Stimulated activated CD4-positive, alpha-beta T cell treated with anti-CD3 and anti-CD28 coated beads, Interleukin-15, amount 100 ng/mL, for 24 hours (primary cell): ENCODE measurements around the gene SPATA24.
"Not testable (repeated sequence)": the region's sequence is repeated elsewhere in the genome, so short reads cannot be mapped to it uniquely, and the experiment has no call there.

Experiments
- DNase-seq: peaks from one replicate; pipeline ENCODE4 v3.0.0-alpha.2; 2020

The SPATA24 gene

DNA sequence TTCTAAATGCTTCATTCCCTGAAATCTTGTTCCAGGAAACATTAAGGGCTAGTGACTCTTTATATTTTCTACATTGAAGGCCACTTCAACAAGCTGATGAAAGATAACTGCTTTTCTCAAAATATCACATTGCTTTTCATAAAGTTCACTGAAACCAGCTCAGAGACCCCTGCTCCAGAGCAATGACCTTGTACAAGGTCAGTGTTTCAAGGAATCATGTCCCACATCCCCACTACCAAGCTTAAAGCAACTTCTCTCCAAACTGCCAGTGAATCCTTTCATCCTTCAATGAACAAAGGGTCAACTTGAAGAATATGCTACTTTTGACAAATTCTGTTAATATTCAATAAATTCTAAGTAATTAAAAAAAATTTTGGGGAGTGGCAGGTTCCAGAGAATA, 12.0 kb upstream of the SPATA24 start:
- no peak for DNase-seq

DNA sequence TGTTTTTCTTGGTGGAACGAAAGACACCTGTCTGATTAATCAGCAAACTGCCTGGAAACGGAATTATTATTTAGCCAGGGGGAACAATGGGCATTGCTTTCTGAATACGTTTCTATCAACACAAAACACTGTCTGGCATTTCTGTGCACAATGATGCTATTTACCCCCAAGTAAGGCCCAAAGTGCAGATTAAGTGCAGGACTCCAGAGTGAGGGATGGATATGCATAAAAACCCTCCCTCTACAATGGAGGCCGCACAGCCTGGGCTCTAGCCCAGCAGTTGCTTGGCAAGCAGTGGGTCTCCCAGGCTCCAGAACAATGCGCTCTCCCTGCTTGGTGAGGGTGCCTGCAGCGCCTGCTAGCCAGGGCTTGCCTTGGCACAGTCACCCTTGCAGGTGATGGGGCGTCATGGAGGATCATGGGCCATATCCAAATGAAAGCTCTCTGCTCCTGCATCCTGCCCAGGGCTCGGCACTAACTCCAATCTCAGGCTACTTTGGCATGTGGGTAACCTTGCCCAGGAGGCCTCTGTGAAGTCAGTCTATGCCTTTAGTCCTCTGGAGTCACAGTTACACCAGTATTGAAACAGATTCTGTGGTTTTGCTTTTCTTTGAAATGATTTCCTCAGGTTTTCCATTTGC, 11.5 kb upstream of the SPATA24 start:
- DNase-seq: peak; percentile 63

GRCh38 chr5:139414581-139415130, 10.8 kb upstream of the SPATA24 start:
- peak; percentile 22 for DNase-seq

GRCh38 chr5:139413963-139414362, 10.1 kb upstream of the SPATA24 start:
- peak; percentile 52 for DNase-seq

DNA sequence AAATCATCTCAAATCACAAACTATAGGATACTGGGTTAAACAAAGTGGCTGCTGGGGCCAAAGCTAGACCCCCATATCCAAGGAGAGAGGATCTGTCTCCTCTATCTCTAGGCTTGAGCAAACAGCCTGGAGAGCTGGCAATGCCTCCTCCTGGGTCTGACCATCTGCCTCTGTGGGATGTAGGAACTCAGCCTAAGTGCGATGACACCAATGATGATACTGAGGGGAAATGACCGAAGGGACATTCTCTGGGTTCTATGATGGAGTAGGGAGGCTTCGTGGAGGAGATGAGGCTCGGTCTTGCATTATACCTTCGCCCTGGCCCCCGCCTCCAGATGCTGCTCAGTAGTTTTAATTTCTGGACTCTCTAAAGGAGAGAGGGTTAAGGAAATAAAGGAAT, 9.3 kb upstream of the SPATA24 start:
- DNase-seq: no peak

- no peak for DNase-seq
These were observed 7.3 kb upstream of the SPATA24 start for GRCh38 chr5:139410993-139411828.

GRCh38 chr5:139410121-139410992, 6.5 kb upstream of the SPATA24 start:
- DNase-seq: no peak

DNA sequence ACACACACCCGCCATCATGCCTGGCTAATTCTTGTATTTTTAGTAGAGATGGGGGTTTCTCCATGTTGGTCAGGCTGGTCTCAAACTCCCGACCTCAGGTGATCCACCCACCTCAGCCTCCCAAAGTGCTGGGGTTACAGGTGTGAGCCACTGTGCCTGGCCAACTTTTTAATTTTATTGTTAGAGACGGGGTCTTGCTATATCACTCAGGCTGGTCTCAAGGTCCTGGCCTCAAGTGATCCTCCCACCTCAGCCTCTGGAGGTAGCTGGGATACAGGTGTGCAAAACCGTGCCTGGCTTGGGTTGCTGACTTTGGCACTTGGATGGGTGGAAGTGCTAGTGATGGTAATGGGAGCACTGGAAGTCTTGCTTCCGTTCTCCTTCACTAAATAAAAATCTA, 5.2 kb upstream of the SPATA24 start:
- not testable (repeated sequence) for DNase-seq

GRCh38 chr5:139408191-139408590, 4.3 kb upstream of the SPATA24 start:
- no peak for DNase-seq

GRCh38 chr5:139407517-139407916, 3.6 kb upstream of the SPATA24 start:
- no peak for DNase-seq

DNA sequence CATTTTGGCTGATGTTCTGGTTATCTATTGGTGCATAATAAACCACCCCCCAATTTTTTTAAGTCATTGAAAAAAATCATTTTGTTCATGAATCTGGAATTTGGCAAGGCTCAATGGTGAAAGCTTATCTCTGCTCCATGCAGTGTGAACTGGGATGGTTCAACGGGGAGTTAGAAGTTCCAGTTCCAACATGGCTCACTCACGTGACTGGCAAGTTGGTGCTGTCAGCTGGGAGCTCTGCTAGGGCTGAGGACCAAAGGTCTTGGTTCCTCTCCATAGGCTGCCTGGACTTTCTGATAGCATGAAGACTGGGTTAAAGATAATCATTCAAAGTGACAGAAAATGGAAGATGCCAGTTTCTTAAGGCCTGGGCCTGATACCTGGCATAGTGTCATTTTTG, 3.1 kb upstream of the SPATA24 start:
- DNase-seq: no peak

- no peak for DNase-seq
These were observed 573 bp upstream of the SPATA24 start for GRCh38 chr5:139404484-139404840.

DNA sequence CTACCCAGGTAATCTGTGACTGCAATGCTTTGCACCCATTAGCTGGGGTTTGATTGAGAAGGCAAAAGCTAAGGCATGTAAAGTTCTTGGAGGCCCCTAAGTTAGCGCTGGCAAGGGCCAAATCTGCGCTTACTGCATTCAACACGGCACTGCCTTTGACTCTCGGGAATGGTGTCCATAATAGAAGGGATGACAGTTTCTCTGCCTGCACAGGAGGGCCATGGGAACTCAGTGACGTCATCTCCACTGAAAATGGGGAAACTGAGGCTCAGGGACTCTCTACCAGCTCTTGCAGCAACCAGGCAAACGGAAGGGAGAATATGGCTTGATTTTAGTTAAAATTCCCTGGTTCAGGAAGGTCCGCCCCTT, 487 bp downstream of the SPATA24 start:
- DNase-seq: no peak

DNA sequence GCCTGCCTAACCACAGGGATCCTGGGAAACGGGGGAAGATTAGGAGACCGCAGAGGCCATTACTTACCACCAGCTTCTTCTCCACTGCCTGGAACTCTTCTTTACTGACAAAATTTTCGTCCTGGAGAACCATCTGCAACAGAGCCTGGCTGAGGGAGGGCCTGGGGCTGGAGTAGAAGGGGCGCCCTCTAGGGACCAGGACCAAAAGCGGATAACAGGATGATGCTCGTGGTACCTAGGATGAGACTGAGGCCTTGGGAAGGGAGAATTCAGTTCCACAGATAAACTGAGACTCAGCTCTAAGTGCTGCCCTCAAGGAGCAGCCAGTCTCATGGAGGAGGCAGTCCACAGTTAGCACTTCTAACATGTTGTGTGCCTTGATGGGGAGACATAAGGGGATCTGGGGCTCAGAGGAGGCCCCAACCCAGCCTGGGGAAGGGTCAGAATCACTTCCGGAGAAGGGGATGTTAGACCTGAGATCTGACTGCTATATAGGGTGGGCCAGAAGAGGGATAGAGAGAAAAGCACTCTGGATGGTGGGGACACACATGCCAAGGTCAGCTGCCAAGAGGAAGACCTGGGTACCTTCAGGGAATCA, 1.2 kb downstream of the SPATA24 start:
- DNase-seq: no peak

- no peak for DNase-seq
These were observed 2.3 kb downstream of the SPATA24 start for GRCh38 chr5:139401546-139401945.

GRCh38 chr5:139399501-139400121, 4.3 kb downstream of the SPATA24 start:
- no peak for DNase-seq

- no peak for DNase-seq
These were observed 6.0 kb downstream of the SPATA24 start for GRCh38 chr5:139397921-139398320.

GRCh38 chr5:139396691-139397090, 7.2 kb downstream of the SPATA24 start:
- DNase-seq: no peak

DNA sequence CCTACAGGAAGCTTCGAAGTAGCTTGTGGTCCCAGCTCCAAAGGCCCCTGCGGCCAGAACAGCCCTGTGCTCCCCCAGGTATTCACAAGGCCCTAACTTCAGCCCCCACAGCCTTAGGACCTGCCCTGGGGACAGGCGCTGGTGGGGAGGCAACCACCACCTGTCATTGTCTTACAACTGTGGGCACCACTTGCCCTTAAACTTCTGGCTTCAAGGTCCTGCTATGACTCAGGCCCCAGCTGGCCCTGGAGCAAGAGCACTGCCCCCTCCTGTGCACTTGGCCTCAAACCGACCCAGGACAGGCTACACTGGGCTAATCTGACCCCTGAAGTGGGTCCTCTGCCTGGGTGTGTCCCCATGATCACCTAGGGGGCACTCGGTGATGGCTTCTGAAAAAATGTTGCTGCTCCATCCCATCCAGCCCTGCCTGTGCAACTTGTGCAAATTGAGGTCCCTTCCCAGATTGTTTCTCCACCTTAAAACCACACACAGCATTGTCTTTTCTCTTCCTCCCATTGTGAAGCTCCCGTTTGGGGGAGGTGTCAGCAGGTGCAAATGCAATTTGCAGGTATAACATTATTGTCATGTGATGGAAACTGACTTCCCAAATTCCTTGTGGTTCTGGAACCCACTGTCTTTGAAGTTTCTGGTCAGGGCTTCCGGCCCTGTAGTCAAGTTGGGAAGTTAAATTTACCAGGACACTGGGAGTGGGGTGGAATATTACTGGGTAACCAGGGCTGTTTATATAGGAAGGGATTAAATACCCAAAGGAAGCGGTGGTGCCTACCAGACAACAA, 7.8 kb downstream of the SPATA24 start:
- no peak for DNase-seq

DNA sequence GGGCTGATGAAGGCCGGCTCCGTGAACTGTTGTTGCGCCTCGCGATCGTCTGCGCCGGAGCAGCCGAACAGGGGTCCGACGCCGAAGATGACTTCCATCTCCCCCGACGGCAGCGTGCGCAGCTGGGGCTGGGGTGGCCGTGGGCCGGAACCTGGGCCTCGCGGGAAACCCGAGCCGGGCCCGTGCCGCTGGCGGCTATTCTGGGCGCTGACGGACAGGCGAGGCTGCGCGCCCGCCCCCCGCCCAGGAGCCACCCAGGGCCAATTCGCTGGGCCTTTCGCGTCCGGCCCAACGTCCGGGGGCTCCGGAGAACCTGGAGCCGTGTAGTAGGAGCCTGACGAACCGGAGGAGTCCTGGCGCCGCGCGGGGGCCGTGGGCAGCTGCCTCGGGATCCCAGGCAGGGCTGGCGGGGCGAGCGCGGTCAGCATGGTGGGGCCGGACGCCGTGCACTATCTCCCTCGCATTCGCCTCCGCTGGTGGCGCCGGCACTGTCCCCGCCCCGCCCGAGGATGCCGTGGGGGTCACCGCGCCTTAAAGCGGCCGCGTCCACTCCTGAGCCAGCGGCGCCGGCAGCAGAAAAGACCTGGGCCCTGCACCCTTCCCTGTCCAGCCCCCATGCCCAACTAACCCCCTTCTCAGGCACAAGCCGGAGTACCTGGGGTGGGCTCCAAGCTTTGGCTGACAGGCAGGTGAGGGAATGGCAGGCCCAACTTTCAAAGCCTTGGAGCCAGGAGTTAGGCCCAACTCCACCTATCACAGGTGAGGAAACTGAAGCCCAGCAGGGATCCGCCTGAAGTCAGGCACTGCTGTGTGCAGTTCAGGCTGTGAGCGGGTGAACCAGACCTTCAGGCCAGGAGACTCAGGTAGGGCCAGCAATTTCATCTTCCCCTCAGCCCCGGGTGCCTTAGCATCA, 9.0 kb downstream of the SPATA24 start, which contains the start of gene PROB1:
Gene PROB1, minus strand, starts transcription at position 451 of the 913 bp plus-strand sequence. Its CDS starts 23 bp downstream, at position 428.
- no peak for DNase-seq
